HG02678 (cell line): Measurements from ENCODE around the gene MATCAP1.

Experiments used
- ATAC-seq: cut with Tn5 transposase; IDR thresholded peaks from one replicate; pipeline ENCODE4 v1.9.1; 2021; ENCODE audit warnings: mild to moderate bottlenecking, moderate library complexity; ENCODE audit not compliant: unreplicated experiment

The MATCAP1 gene

DNA sequence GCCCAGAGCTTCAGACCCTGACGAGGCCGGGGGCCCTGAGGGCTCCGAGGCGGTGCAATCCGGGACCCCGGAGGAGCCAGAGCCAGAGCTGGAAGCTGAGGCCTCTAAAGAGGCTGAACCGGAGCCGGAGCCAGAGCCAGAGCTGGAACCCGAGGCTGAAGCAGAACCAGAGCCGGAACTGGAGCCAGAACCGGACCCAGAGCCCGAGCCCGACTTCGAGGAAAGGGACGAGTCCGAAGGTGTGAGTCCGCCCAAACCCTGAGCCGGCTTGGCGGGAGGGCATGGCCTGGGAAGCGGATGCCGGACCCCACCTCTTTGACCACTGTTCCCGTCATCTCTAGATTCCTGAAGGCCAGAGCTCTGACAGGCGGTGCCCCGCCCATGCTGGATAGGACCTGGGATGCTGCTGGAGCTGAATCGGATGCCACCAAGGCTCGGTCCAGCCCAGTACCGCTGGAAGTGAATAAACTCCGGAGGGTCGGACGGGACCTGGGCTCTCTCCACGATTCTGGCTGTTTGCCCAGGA lies 9.0 kb downstream of the MATCAP1 start:
- no peak for ATAC-seq

DNA sequence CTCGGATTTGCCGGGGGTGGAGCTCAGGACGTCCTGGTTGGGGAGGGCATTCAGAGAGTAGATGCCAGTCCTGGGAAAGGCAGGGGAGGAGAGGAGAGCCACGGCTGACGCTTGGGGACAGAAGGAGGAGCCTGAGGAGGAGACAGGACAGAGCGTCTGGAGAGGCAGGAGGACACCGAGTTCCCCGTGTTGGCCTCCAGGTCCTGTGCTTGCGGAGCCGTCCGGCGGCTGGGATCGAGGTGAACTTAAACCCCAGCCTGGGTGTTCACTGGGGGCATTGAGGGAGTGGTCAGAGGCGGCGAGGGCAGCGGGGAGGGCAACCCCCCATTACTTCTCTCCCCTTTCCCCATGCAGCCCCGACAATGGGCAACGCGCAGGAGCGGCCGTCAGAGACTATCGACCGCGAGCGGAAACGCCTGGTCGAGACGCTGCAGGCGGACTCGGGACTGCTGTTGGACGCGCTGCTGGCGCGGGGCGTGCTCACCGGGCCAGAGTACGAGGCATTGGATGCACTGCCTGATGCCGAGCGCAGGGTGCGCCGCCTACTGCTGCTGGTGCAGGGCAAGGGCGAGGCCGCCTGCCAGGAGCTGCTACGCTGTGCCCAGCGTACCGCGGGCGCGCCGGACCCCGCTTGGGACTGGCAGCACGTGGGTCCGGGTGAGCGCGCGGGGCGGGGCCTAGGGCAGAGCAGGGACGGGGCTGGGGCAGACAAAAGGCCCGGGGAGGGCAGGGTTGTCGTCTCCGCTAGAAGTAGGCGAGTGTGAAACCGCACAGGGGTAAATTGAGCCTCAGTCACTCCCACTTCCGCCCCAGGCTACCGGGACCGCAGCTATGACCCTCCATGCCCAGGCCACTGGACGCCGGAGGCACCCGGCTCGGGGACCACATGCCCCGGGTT lies 9.7 kb downstream of the MATCAP1 start:
- peak; percentile 44 for ATAC-seq

DNA sequence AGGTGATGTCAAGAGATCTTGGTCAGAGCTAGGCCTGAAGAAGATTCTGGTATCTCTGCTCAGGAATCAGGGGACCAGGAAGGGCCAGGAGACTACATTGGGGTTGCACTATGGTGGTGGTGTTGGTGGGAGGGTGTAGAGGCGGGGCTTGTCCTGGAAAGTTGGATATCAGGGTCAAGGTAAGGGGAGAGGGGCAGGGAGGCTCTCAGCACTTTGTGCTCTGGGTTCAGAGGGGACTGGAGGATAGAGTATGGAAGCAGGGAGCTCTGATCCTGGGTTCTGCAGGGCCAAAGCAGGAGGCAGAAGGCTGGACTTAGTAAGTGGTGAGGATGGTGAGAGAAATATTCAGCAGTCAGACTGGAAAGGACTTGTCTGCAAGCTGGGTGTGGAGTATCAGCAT lies 10.4 kb downstream of the MATCAP1 start:
- ATAC-seq, result no peak

DNA sequence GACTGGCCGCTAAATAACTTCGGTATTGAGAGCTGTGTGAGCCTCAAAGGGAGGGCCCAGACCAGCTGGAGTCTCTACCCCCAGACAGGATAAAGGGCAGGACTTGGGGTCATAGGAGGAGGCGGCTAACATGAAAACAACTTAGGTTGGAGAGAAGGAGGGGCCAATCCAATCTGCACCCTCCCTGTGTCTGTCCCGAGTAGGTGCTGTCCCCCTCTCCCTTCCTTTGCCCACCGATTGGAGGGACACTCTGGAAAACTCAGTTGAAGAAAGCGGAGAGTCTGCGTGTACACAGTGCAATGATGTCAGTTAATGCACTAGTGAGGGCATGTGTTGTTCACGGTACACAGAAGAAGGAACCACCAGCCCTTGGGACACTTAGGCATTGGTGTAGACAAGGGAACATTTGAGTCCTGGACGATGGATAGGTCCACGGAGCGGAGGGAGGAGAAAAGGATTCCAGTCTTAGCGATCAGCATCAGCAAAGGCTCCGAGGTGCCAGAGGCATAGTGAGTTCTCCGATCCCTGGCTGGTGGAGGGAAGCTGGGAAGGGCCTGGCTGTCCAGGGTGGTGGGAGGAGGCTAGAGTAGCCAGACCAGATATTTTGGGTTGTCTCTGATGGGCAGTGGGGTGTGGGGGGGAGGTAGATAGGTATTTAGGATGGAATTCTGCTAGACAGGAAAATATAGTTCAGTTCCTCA lies 12.7 kb downstream of the MATCAP1 start:
- peak; percentile 7 for ATAC-seq

DNA sequence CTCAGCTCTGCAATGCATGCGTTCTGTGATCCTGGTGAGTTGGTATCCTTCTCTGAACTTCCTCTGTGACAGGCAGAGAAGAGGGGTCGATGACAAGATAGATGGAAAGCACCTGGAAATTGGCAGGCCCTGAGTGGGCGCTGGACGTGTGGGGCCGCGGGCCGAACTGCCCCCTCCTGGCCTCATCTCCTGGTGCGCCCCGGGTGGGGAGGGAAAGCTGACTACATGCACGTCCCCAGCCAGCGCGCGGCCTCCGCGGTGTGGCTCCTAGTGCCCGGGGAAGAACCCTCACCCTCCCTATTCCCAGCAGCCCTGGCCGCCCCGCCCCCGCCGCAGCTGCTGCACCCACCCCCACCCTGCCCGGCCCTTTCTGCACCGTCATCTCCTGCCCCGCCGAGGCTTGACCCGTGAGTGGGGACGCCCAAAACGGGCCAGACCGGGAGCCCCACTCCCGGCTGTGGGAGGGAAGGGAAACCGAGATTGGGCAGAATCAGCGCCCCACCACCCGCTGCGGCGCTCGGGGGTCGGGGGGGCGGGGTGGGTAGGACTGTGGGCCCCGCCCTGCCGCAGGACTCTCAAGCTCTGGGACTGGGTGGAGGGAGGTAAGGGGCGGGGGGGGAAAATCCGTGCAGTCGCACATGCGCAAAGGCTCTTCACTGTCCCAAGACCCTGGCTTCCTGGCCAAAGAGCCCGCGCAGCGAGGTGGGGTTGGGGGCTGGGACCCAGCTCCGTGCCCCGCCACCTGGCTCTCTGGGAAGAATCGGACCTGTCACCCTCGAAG lies 13.4 kb downstream of the MATCAP1 start, which contains the start of gene NOL3:
NOL3 (plus strand) TSS at position 371 of the 781 bp plus-strand sequence.
- peak; percentile 43 for ATAC-seq

DNA sequence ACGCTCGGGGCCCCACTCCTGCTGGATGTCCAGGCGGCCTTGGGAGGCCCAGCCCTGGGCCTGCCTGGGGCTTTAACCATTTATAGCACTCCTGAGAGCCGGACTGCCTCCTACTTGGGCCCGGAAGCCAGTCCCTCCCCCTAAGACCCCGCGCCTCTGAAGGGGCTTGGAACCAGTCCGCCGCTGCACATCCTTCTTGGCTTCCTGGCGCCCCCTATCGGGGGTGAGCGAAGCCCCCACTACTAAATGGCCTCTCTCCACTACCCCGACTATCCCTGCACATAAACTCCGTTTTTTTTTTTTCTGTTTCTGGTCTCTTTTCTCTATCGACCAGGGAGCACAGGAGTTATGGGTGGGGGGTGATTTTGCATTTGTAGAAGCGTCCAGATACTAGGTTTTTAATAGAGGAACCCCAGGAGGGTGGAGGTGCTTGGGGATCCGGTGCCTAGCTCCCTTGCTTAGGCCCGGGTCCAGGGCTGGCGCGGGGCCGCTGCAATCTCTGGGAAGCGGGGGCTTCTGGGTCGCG lies 14.1 kb downstream of the MATCAP1 start:
- no peak for ATAC-seq

DNA sequence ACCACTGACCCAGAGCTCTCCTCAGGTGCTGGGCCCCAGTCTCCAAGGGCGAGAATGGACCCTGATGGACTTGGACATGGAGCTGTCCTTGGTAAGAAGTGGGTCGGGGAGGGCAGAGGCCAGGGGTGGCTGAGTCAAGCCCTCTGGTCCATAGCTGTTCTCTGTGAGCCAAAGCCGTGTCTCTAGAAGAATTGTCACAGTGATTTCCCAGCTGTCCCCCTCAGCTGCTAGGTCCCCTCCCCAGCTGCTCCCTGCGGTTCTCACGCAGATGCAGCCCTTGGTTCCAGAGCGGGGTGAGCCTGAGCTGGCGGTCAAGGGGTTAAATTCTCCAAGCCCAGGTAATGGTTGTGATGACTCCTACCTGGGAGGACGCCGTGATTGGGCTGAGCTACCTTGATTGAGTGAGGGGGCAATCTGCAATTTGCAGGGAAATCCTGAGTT lies 14.7 kb downstream of the MATCAP1 start:
- no peak for ATAC-seq

DNA sequence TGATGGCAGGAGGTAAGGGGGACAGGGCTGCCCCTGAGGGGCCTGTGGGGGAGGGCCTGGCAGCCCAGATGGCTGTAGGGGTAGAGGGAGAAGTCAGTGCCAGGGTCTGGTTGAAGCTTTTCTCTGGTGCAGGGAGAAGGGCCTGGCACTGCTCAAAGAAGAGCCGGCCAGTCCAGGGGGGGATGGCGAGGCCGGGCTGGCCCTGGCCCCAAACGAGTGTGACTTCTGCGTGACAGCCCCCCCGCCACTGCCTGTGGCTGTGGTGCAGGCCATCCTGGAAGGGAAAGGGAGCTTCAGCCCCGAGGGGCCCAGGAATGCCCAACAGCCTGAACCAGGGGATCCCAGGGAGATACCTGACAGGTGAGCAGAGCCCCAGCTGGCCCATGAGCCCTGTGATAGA lies 16.2 kb downstream of the MATCAP1 start:
- ATAC-seq, result no peak

DNA sequence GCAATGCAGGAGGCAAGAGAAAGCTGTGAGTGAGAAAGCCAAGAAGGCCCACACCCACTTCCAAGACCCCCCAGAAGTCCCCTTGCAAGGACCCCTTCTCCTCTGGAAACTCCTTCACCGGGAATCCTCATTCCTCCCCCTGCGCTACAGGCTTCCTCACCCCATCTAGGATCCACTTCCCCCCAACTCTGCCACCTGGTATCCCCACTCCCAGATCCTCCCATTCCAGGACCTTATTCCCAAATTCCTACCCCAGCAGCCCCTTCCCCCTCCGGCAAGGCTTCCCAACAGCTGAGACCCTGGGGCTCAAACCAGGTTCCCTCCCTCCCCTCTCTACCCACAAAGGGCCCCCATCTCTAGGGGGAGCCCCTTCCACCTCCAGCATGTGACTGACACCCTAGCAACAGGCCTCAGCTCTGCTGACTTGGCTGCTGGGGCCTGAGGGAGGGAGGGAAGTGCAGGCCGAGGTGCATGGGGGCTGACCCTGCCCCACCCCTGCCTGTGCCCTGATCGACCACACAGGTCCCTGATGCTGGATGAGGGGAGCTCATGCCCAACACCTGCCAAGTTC lies 17.1 kb downstream of the MATCAP1 start:
- ATAC-seq, result no peak

DNA sequence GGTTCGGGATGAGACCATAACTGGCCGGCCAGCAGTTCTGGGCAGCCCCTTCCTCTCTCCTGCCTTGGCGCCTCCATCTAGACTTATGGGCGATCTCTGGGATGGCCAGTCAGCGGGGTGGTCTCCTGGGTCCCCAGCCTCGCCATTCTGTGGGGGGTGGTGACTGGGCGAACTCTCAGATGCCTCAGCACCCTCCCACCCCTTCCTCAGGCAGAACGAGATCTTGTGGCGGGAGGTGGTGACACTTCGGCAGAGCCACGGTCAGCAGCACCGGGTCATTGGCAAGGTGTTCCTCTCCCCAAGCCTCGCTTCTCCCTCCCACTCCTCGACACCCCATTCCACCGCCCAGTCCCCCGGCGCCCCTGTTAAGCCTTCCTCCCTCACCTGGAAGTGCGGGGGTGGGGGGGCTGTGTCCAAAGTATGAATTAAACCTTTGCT lies 17.6 kb downstream of the MATCAP1 start:
- no peak for ATAC-seq

DNA sequence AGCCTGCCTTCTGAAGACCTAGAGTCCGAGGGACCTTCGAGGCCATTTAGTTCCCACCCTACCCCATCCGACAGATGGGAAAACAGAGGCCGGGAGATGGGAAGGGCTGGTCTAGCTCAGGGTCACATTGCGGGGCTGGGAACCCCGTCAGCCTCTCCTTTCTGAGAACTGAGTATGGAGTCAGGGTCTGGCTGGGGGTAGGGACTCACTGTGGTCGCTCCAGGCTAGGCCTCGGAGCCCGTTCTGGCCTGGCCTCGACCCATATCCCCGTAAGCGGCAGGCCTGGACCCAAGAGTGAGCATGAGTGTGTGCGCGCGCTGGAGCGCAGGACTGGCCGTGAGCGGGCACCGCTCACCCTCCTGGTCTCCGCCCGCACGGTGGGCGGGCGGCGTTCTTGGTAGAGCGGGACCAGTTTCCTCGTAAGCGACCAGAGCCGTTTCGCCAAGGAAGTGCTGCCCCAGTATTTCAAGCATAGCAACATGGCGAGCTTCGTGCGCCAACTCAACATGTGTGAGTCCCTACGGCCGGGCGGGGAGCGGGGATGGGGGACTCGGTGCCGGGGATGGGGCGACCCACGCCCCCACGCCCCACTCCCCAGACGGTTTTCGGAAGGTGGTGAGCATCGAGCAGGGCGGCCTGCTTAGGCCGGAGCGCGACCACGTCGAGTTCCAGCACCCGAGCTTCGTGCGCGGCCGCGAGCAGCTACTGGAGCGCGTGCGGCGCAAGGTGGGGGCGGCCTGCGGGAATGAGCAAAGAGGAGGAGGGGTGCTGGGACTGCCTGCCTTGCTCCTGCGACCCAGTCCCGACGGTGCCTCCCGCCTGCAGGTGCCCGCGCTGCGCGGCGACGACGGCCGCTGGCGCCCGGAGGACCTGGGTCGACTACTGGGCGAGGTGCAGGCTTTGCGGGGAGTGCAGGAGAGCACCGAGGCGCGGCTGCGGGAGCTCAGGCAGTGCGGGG lies 18.4 kb downstream of the MATCAP1 start:
- ATAC-seq, result no peak

DNA sequence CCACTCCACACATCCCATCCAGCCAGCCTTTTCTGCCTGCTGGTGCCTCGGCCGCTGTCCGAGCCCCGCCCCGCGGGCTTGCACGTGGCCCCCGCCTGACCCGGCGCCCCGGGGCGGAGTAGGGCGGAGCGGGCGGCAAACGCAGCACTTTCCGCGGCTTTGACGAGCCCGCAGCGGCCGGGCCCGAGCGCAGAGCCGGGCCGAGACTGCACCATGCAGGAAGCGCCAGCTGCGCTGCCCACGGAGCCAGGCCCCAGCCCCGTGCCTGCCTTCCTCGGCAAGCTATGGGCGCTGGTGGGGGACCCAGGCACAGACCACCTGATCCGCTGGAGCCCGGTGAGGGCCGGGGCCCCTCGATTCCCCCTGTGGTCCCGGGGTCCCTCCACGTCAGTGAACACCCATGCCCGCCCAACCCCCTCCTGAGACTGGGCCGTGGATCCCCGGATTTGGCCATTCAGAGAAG lies 19.1 kb downstream of the MATCAP1 start, which contains the start of gene HSF4:
HSF4 (plus strand) TSS at position 147 of the 463 bp plus-strand sequence; CDS start at position 214, 67 bp downstream.
- ATAC-seq, result no peak

DNA sequence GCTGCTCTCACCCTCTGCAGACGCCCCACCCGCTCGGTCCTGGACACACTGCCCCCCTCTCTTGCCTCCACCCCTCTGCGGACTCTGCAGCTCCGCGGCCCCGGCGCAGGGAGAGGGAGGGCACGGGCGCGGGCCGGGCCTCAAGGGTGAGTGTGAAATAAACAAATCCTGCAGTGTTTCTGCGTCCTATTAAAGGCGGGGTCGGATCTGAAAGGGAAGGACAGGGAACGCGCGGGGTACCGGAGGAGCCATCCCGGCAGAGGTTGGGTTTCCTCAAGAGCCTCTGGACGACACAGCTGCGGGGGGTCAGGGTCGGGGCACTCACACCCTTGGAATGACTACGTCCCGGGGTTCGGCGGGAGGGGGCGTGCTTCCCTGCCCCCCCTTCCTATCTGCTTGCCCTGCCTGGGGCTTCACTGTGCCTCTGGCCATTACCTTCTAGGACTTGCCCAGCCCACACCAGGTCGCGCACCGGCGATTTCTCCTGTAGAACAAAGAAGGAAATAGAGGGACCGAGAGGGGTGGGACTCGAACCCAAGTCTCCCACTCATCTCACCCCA lies 19.7 kb downstream of the MATCAP1 start:
- no peak for ATAC-seq

DNA sequence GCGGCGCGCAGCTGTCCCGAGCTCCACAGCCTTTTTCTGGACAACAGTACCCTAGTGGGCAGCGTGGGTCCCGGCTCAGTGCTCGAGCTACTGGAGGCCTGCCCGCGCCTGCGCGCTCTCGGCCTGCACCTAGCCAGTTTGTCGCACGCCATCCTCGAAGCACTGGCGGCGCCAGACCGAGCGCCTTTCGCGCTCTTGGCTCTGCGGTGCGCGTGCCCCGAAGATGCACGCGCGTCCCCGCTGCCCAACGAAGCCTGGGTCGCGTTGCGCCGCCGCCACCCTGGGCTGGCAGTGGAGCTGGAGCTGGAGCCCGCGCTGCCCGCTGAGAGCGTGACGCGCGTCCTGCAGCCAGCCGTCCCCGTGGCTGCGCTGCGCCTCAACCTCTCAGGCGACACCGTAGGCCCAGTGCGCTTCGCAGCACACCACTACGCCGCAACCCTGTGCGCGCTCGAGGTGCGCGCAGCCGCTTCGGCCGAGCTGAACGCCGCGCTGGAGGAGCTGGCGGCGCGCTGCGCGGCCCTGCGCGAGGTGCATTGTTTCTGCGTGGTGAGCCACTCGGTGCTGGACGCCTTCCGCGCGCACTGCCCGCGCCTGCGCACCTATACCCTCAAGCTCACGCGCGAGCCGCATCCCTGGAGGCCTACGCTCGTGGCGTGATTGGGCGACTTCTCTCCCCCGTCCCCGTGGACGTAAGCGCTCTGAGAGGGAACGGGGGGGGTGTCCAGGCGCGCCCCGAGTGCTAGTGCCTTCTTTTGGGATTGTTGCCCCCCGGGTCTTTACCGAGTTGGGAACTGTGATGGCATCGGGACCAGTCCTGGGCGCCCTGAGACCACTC lies 20.4 kb downstream of the MATCAP1 start:
- no peak for ATAC-seq

DNA sequence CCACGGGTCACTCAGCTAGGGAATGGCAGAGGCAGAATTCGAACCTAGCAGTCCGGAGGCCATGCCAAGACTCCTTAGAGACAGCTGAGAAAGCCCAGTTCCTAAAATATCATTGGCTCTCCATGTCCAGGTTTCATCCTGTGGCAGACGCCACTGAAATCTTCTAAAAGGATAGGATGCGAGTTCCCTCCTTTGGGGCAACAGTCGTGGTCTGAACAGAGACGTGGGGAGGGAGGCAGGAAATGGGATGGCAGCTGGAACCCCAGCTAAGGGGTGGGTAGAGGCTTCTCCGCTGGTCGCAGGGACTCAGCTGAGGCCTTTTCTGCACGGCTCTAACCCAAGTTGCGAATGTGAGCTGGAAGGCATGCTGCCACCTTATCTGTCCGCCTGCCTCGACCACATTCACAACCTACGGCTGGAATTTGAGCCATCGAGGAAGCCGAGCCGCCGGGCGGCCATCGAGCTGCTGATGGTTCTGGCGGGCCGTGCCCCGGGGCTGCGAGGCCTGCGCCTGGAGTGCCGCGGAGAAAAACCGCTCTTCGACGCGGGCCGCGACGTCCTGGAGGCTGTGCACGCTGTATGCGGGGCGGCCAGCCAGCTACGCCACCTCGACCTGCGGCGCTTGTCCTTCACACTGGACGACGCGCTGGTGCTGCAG lies 21.1 kb downstream of the MATCAP1 start:
- ATAC-seq, result no peak

DNA sequence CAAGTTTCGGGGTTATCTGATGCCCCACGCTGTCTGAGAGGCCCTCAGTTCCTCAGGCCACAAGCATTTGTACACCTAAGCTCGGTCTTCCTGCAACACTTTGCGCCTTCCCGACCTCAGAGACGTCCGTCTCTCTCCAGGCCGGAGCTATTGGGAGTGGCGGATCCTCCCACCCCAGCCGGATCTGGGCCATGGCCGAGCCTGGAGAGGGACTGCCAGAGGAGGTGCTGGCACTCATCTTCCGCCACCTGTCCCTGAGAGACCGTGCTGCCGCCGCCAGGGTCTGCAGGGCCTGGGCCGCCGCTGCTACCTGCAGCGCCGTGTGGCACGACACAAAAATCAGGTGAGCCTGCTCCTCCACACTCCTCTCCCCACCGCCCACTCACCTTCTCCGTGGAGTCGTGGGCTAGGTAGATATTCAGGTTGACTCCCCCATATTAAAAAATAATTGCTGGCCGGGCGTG lies 22.1 kb downstream of the MATCAP1 start:
- no peak for ATAC-seq
